Hematopoietic multipotent progenitor cell (in vitro differentiated cells): ENCODE results near the gene MAGI2. TPM values are rescaled to one million over a fixed set of nuclear protein-coding genes. Genes with fewer than 3 reads are reported as not detected.

Experiments
- DNase-seq, 3 donors: peaks; one replicate each; pipeline ENCODE4 v3.0.0-alpha.2; 2011 to 2015; ENCODE audit warnings: low read depth in 2 of 3, low spot score in 2 of 3
- total RNA-seq: library from RNA; depleted of rRNA; stranded (reverse); fragments of >200 nt; gene quantifications from one replicate; pipeline ENCODE4 v1.2.3, GENCODE V29; 2012

The MAGI2 gene
- total RNA-seq, 1 donor, result 2.7 TPM

DNA sequence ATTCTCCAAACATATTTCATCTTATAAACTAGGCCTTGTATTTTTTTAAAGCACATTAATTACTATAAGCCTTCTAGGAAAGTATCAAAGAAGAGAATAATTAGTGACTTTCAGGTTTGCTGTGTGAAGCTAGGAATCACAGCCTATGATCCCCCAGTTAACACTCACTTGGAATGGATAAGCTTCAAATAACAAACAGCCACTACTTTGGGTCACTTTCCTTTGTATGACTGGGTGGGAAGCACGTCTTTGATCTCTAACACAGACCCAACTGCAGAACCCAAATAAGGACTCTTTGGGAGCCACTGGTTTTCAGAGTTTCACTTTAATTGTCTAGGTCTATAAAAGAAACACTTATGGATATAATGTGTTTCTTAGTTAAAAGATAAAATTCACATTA is 769.3 kb downstream of the MAGI2 start:
- DNase-seq, result no peak

DNA sequence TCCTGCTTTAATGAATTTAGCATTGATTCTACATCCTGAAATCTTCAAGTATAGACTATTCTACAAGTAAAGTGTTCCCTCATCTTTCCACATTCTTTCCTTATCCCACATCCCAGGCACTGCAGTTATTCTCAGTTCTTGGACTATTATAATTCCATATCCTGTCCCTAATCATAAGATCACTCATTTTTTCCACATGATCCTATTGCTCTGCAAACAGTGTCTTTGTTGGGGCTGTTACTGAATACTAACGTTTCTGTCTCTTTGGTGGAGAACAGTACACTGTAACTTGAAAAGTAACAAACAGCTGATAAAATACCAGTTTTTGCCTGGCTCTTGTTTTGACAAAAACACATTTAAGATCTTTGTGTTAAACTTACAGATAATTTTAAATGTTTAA is 769.9 kb downstream of the MAGI2 start:
- DNase-seq, result no peak

DNA sequence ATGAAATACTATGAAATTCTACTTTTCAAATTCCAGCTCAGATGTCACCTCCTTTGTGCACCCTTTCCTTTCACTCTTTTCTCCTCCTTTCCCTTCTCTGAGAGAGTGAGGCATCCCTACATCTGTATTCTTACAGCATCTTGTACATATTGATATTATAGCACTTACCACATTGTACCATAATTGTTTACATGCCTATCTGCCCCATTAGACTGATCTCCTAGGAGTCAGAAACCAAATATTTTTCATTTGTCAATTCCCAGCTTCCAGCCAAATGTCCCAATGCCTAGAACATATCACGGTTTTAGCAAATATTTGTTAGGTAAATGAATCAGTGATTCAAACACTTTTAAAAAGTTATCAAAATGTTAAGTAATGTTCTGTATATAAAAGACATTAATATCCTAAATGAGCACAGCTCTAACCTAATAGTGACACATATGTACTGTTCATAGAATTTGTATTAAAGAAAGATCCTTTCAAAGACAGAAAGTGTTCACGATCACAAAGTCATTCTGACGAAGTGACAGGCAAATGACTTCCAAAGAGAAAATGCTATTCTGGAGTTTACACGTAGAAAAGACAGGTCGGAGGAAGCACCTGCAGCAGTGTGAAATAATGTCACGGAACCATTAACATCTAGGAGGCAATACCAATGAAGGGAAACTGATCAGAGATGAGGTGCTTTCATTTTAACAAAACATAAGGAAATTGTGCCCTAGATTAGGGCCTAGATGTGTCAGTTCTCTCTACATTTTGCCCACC is 774.2 kb downstream of the MAGI2 start:
- DNase-seq, result no peak

DNA sequence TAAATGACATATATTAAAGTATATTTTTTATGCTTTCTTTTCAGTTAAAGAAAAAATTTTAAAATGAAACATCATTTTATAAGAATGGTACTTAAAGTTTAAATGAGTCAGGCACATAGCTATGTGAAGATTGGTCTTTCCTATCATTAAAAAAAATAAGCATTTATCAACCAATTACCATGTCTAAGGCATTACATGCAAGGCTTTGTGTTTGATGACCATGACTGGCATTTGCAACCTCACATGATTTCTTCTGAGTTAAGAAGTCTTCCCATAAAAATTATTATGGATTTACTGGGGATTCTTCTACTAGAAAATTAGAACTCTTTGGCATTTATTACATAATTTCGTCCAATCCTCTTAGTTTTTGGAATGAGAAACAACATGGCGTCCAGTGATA is 776.1 kb downstream of the MAGI2 start:
- no peak for DNase-seq

DNA sequence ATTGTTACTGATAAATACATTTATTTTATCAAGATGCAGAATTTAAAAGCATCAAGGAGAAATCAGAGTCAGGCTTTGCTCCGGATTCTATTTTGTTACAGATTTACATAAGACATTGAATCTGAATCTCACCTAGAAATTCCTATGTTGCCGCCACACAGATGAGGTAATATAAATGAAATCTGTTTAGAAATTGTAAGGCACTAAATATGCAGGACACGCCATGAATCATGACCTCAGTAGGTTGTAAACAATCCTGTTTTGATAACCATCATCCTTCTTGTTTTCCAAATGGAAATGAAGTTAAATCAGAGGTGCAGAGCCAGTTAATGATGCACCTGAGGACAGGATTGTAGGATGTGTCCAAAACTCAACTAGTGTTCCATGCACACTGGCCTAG is 778.0 kb downstream of the MAGI2 start:
- DNase-seq, result no peak

DNA sequence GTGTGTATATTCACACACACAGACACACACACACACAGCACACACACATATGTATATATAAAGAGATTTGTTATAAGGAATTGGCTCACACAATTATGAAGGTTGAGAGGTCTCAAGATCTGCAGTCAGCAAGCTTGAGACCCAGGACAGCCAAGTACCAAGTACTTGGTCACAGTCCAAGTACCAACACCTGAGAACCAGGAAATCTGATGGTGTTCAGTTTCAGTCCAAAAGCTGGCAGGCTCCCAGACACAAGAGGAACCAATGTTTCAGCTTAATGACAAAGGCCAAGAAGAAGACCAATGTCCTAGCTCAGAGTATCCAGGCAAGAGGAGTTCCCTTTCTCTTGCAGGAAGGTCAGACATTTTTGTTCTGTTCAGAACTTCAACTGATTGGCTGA is 780.2 kb downstream of the MAGI2 start:
- DNase-seq, result no peak

DNA sequence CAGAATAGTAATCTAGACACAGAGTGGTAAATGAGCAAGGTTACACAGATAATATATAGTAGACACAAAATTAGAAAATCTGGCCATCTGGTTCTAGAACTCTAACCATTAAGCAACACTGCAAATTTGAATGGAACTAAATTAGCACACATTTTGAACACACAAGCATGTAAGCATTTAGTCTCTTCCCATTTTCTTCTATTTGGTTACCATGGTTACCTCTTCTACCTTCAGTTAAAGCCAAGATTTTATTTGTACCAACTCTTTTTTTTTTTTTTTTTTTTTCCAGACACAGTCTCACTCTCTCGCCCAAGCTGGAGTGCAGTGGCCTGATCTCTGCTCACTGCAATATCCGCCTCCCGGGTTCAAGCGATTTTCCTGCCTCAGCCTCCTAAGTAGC is 790.5 kb downstream of the MAGI2 start:
- no peak for DNase-seq

DNA sequence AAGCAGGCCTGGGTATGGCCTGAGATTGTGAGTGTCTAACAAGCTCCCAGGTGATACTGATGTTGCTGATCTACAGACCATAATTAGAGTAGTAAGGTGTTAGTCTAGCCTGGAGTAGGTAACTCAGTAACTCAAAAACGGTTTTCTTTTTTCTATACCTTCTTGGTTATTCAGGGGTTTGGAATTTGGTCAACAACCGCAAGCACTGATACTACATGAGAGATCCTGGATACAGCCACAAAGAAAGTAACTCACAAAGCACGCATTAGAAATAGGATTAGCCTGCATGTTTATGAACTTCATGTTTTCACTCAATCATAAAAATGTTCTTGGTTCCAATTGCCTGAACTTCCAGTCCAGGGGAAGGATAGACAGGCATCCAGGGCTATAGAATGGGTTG is 803.5 kb downstream of the MAGI2 start:
- no peak for DNase-seq

DNA sequence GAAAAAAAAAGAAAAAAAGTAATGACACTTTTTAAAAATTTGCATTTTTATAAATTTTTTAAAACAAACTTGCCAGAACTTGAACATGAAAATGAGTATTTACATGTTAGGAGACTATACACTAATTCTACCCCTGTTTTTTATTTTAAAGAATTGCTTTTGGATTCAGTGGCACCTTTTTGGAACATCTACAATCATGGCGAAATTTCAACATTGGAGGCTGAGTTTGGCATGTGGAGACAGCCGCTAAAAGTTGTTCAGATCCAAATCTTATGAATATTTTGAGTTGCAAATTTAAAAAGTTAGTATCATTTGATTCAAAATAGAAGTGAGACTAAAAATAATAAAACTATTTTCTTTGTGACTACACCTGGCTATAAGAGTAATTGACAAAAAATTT is 804.2 kb downstream of the MAGI2 start:
- no peak for DNase-seq

DNA sequence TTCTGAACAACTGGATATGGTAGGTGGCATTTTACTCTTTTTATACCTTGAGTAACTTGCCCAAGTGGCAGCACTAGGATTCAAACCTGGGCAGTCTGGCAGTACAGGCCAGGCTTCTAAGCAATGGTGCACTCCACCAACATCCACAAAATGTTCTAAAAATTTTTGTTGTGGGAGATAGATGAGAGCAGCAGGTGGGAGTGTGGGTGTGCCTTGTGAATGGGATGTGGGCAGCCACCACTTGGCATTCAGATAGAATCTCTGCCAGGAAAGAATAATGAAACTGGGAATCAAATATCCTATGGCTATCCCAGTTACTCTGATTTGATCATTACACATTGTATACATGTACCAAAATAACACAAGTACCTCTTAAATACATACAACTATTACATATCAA is 810.7 kb downstream of the MAGI2 start:
- DNase-seq, result no peak

DNA sequence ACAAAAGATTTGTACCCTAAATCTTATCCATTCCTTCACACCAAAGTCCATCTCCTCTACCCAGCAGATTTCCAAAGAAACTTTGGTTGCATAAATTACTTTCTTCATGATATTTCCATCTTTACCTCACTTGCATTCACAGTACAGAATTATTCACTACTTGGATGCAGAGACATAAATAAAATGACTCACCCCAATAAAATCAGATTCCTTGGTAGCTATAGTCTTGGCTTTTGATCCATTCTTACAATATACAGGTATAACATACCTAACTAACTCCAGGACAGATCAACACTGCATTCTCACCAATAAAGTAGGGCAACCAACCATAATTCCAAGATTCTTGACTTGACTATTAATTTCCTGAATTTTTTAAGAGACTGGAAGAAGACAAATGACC is 815.1 kb downstream of the MAGI2 start:
- DNase-seq, result no peak

DNA sequence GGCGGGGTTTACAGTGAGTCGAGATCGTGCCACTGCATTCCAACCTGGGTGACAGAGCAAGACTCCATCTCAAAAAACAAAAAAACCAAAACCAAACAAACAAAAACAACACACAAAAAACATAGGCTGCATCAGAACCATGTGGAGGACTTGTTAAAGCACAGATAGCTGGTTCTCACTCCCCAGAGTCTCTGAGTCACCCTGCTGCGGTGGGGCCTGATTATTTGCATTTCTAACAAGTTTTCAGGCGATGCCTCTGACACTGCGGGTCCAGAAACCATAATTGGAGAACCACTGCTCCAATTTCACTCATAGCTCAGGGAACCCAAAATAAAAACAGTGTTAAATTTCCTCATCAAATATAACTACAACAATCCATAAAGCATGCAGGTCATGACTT is 816.7 kb downstream of the MAGI2 start:
- DNase-seq, result no peak

DNA sequence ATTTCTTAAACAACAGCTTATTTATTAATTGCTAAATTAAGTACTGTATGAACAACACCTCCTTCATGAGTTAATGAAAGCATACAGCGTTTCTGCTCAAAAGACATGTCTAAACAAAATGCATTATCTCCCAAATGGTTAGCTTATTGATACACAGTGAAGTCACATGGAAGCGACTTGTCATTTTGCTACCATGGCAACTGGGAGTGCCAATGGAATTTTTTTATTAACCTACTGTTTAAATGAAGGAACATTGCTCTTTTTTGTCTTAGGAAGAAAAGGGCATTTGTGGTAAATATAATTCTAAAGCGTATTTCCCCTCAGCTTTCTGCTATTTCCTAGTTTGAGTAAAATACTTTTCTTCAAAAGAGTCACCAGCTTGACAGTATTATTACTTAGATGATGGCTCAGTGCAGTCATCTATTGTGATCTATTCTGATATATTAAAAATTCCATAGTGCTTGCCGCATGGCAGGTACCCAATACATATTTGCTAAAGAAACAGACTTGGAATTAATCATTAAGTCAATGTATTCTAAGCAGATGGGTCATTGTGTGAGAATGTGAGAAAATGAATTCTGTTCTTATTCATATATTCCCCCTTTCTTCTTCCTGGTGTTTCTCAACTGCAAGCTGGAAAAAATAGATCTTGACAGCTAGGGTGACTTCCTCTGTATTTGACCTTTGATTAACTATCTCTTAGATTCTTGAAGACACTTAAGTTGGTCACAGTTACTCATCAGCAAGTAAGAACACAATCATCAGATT is 818.3 kb downstream of the MAGI2 start:
- no peak for DNase-seq

DNA sequence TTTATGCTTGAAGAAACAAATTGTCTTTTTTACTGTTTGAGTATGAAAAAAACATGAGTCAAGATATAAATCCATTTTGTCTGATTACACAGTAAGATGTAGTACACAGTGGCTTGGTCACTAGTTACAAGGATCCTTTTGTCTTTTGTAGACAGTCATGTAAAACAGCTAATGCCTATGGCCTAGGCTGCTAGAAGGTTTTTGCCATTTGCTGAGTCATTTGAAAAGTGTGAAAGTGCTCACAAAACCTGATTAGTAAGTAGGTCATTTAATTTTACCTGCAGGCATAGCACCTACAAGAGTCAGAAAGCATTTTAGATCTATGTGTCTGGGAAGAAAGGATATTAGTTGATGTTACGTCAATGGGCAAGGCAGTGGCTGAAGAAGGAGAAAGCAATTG is 819.4 kb downstream of the MAGI2 start:
- no peak for DNase-seq

DNA sequence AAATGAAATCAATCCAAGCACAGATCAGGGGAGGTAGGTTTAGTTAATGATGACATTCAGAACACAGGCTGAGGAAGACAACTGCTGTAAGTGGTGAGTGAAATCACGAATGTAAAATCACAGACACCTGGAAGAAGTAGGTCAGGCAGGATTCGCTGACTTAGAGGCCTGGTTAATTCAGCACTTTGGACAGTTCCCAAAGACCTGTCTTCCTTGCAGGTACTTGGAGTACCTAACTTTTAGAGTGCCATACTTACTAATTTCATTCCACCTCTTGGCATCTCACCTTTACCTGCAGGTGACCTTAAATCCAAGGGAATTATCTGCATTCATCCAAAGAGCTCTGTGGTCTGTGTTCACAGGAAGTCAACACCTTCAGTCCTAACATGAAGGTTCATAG is 832.5 kb downstream of the MAGI2 start:
- no peak for DNase-seq

DNA sequence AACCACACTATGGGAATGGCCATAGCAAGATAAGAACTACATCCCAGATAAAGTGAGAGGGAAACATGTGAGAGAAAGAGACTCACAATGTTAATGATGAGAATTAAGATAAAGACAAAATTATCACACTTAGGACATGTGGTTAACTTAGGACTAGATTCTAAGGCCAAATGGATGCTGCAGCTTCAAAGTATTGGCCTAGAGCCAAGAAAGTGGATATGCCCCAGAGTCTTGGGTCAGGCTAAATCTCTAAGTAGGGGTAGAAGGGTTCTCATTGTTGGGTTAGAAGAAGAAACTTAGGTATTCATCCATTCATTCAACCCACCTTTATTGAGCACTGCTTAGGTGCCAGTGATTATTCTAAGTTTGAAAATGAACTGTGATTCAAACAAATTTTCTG is 836.9 kb downstream of the MAGI2 start:
- no peak for DNase-seq

DNA sequence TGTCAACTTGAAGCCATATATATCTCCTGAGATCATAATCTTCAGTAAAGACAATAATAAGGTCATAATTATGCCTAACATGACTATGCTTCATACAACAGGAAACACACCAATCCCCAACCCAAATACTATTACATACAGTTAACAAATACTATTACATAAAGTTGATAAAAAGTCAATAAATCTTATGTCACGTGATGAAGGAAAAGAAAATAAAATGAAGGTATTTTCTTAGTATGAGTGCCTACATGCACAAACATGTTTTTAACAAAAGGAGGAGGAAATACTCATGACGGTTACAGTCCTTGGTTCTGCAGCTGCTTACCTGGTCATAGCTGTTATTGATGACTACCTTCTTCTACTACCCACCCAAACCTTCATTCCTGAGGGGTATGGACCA is 844.2 kb downstream of the MAGI2 start:
- DNase-seq, result no peak

DNA sequence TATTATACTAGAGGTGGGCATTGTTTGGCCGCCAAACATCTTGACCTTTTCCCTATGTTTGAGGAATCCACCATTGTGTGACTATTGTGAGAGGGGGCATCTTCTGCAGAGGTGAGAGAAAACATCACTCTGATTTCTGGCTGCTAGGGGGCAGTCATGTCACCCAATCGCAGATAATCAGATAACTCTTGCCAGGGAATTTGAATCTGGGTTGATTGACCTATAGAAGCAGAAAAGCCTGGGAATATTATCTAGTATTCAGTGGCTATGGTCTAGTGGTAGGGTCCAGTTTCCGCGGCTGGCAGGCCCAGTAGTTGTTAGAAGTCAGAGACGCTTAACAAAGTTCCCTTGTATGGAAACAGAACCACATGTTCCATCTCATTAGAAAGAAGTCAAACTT is 846.4 kb downstream of the MAGI2 start:
- DNase-seq, result no peak

DNA sequence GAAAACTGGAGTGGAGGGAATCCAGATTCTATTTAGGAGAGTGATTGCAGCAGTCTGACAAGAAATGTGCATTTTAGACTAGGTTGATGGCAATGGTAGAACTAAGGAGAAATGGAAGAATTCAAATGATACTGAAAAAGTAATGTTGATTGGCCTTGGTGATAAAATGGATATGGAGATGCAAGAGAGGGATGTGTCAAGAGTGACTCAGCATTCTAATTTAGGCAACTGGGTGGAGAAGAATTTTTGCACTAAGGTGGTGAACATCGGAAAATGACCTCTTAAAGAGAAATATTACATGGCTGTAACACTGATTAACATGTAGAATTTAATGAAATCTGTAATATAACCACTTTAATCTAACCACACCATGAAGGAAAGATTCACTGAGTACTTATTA is 848.3 kb downstream of the MAGI2 start:
- DNase-seq, result no peak

DNA sequence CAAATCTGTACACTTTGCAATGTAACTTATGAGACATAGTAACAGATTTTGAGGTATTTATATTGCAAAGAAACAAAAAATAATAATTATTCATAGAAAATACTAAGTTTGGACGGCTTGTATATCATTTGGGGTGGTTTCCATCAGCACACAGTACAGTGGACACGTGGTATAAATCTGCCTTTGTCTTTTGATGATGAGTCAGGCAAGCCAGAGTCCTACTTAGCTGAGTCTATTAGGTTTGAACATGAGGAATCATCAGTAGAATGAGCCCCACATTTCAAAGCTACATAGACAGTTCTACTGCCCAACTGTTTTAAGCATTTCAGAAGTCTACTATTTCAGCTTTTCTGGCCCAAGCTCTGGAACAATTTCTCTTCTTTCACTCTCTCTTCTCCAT is 851.7 kb downstream of the MAGI2 start:
- DNase-seq, result no peak

DNA sequence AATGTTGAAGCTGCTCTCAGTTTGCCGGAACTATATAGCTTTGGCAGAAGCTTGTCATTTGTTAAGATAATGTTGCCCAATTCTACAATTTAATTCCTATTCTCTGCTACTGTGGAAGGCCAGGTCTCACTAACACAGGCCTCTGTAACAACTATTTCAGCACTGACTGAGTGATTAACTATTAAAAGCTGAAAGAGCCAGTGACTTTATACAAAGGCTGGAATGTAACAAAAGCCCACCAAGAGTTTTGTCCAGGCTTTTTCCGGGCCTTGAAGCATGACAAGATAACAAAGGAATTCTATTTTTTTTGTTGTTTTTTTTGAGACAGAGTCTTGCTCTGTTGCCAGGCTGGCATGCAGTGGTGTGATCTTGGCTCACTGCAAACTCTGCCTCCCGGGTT is 859.3 kb downstream of the MAGI2 start:
- DNase-seq, result no peak

DNA sequence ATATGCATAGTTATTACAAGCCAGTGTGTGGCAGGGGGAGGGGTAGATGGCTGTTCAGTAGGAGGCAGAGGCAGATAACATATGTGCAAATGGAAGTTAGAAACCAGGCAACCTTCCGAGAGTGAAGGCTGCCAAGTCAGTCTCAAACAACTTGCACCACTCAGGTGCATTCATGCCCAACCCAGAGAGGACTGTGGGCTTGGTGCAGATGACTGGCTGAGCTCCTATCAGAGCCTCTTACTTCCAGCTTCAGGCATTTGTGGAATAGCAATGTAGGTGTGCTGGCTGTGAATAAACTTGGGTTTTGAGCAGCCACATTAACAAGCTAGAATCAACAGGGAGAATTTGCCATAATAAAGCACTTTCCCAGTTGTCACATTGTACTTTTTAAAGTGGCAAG is 865.1 kb downstream of the MAGI2 start:
- no peak for DNase-seq
